ENCODE results near the gene ERLEC1.
"Not testable (repeated sequence)": the region's sequence is repeated elsewhere in the genome, so short reads cannot be mapped to it uniquely, and the experiment has no call there.

Gene ERLEC1

GRCh38 chr2:53842891-53843290 lies 56.0 kb downstream of the ERLEC1 start:
- DNase-seq = no peak

- DNase-seq = no peak
Measured at GRCh38 chr2:53843595-53843994, 56.8 kb downstream of the ERLEC1 start.

GRCh38 chr2:53848062-53848461 lies 61.2 kb downstream of the ERLEC1 start:
- no peak for DNase-seq

- not testable (repeated sequence) for DNase-seq
Measured at GRCh38 chr2:53851052-53851757, 64.4 kb downstream of the ERLEC1 start.

GRCh38 chr2:53852532-53852931 lies 65.7 kb downstream of the ERLEC1 start:
- DNase-seq = no peak

- no peak for DNase-seq
Measured at GRCh38 chr2:53854678-53855077, 67.8 kb downstream of the ERLEC1 start.

GRCh38 chr2:53856272-53856671 lies 69.4 kb downstream of the ERLEC1 start:
- no peak for DNase-seq

- DNase-seq = peak; percentile 17
Measured at GRCh38 chr2:53859206-53860181, 72.7 kb downstream of the ERLEC1 start, which contains the start of gene GPR75. GPR75 (minus strand) TSS chr2:53859967; CDS start chr2:53854756, 5,211 bp downstream.

- no peak for DNase-seq
Measured at GRCh38 chr2:53861824-53862223, 75.0 kb downstream of the ERLEC1 start.

- no peak for DNase-seq
Measured at GRCh38 chr2:53863538-53864227, 76.8 kb downstream of the ERLEC1 start.

- no peak for DNase-seq
Measured at GRCh38 chr2:53865264-53865663, 78.4 kb downstream of the ERLEC1 start.

GRCh38 chr2:53865962-53866361 lies 79.1 kb downstream of the ERLEC1 start:
- no peak for DNase-seq

GRCh38 chr2:53867169-53867568 lies 80.3 kb downstream of the ERLEC1 start:
- DNase-seq = no peak

- no peak for DNase-seq
Measured at GRCh38 chr2:53867773-53868172, 80.9 kb downstream of the ERLEC1 start.

Measured in fibroblast of skin of right quadriceps (primary cell).